ENCODE results near the gene SHROOM3.

The SHROOM3 gene

DNA sequence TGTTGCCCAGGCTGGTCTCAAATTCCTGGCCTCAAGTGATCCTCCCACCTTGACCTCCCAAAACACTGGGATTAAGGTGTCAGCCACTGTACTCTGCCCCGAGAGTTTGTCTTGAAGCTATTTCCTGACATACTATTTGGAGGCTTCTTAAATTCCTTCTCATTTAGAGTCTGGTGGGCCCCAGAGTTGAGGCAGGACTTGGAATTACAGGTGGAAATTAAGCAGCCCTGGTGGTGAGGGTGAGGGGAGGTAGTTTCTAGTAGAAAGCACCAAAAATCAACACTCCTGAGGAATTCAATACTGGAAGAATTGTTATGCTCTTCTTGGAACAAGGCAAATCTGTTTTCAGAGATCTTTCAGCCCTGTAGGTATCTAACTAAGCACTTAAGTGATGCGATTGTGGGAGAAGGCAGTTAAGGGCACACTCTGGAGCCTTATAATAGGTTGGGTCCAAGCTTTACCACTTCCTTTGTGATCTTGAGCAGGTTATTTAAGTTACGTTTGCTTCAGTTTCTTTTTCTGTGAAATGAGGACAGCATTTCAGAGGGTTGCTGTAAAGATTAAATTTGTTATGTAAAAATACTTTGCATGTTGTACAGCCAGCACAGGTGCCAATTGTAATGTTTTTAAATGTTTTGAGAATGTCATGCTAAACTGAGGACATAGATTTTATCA is 262.2 kb downstream of the SHROOM3 start:
- H3K4me3 ChIP-seq (ENCODE audit: low read depth, low read length) = no peak overlapping the region
- TF ChIP-seq CTCF (conservative IDR thresholded peaks at IDR 0.05; ENCODE audit: low read depth, low read length) = no peak
- no peak for DNase-seq (ENCODE audit: low read depth)

- no peak for TF ChIP-seq CTCF (conservative IDR thresholded peaks at IDR 0.05; ENCODE audit: low read depth, low read length)
- no peak overlapping the region for H3K4me3 ChIP-seq (ENCODE audit: low read depth, low read length)
- no peak for DNase-seq (ENCODE audit: low read depth)
These were observed 263.1 kb downstream of the SHROOM3 start for GRCh38 chr4:76698141-76698540.

GRCh38 chr4:76699751-76700310 is 264.8 kb downstream of the SHROOM3 start:
- H3K4me3 ChIP-seq (ENCODE audit: low read depth, low read length) = no peak overlapping the region
- DNase-seq (ENCODE audit: low read depth) = peak; percentile 35
- TF ChIP-seq CTCF (conservative IDR thresholded peaks at IDR 0.05; ENCODE audit: low read depth, low read length) = no peak

DNA sequence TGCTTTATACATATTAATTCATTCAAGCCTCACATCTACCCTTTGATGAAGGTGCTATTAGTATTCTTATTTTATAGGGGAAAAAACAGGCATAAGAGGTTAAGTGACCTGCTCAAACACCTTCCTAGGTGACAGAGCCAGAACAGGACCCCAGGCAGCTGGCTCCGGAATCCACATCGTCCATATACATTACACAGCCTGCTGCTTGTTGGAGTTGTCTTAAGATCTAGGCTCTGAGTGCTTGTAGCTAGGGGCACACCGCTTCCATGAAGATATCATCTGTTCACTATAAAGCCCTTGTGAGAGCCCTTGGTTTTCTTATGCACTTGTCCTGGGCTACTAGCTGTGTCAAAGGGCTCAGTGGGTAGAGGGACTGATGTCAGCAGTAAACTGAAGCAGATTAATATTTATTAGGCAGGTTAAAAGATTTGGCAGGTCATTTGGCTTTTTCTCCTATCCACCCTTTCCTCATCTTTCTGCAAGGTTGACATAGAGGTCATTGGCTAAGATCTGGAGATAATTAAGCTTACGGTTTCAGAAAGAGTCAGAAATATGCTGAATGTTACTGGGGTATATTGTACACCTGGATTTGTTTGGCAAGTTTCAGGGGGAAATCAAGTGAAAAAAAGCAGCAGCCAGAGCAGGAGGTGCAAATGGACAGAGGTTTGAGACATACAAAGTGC is 267.6 kb downstream of the SHROOM3 start:
- H3K4me3 ChIP-seq (ENCODE audit: low read depth, low read length) = no peak overlapping the region
- DNase-seq (ENCODE audit: low read depth) = no peak
- no peak for TF ChIP-seq CTCF (conservative IDR thresholded peaks at IDR 0.05; ENCODE audit: low read depth, low read length)

DNA sequence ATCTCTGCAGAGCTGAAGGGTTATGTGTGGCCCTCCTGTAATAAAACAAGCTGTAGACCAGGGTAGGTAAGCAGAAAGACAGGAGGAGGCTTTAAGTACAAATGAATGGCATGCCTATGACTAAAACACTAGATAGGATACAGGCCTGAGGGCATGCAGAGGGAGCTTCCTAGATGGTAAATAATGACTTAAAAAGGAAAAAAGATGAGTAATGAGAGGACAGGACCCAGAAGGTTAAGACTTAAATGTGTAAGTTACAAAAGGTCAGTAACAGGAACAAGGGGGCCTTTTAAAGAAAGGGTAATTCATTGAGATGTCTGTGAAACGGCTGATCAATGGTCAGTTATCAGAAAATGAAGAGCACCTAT is 268.1 kb downstream of the SHROOM3 start:
- H3K4me3 ChIP-seq (ENCODE audit: low read depth, low read length) = no peak overlapping the region
- TF ChIP-seq CTCF (conservative IDR thresholded peaks at IDR 0.05; ENCODE audit: low read depth, low read length) = no peak

DNA sequence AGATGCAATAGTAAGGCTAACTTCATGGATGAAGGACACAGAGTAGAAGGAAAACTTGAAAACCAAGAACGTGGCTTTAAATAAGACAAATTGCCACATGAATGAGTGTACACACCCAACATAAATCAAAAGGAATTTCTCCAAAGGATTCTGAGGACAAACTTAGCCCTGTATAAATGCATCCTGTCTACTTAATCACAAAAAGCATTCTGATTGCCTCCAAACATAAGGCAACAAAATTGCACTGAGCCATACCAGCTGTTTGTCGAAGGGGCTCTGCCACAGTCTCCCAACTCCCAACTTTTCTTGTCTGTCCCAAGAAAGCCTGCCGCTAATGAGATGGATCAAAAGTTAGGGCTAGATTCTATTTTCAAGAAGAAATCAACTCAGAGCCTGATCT is 268.6 kb downstream of the SHROOM3 start:
- no peak overlapping the region for H3K4me3 ChIP-seq (ENCODE audit: low read depth, low read length)
- peak; percentile 16 for DNase-seq (ENCODE audit: low read depth)
- TF ChIP-seq CTCF (conservative IDR thresholded peaks at IDR 0.05; ENCODE audit: low read depth, low read length) = no peak

More for the DNA sequence above, 268.1 kb downstream of the SHROOM3 start:
- DNase-seq (ENCODE audit: low read depth) = peak; percentile 20
